Ishikawa (cell line): ENCODE measurements around the gene CFAP92.

Experiments
- CEBPB ChIP-seq: IDR thresholded peaks from 2 replicates; pipeline ENCODE4 v1.6.1; 2012
- CREB1 ChIP-seq: IDR thresholded peaks from 2 replicates; pipeline ENCODE4 v1.6.1; 2012; ENCODE audit warnings: low read depth
- EGR1 ChIP-seq: IDR thresholded peaks from 2 replicates; pipeline ENCODE4 v1.6.1; 2012
- EP300 ChIP-seq: IDR thresholded peaks from 2 replicates; pipeline ENCODE4 v1.6.1; 2012; ENCODE audit warnings: borderline replicate concordance
- FOXM1 ChIP-seq: IDR thresholded peaks from 2 replicates; pipeline ENCODE4 v1.6.1; 2012; ENCODE audit warnings: low read depth, borderline replicate concordance
- NFIC ChIP-seq: IDR thresholded peaks from 2 replicates; pipeline ENCODE4 v1.6.1; 2012
- RAD21 ChIP-seq: IDR thresholded peaks from 2 replicates; pipeline ENCODE4 v1.6.1; 2012; ENCODE audit warnings: low read depth
- TAF1 ChIP-seq: IDR thresholded peaks from 2 replicates; pipeline ENCODE4 v1.6.1; 2012; ENCODE audit warnings: low read depth, mild to moderate bottlenecking
- TCF12 ChIP-seq: IDR thresholded peaks from 2 replicates; pipeline ENCODE4 v1.6.1; 2012; ENCODE audit warnings: low read depth
- TEAD4 ChIP-seq: IDR thresholded peaks from 2 replicates; pipeline ENCODE4 v1.6.1; 2012
- USF1 ChIP-seq: IDR thresholded peaks from 2 replicates; pipeline ENCODE4 v1.6.1; 2012
- YY1 ChIP-seq: IDR thresholded peaks from 2 replicates; pipeline ENCODE4 v1.6.1; 2012; ENCODE audit warnings: low read depth
- ZBTB7A ChIP-seq: IDR thresholded peaks from 2 replicates; pipeline ENCODE4 v1.6.1; 2012; ENCODE audit warnings: low read depth
- TF ChIP-seq, protein P1 (sequence below): IDR thresholded peaks from 2 replicates; pipeline ENCODE4 v1.6.1; 2012
- TF ChIP-seq, protein P2 (sequence below): IDR thresholded peaks from 2 replicates; pipeline ENCODE4 v1.6.1; 2012; ENCODE audit warnings: low read depth, mild to moderate bottlenecking

The CFAP92 gene

GRCh38 chr3:128994173-128994512 is 267 bp upstream of the CFAP92 start:
- no peak for TF ChIP-seq ZBTB7A
- TF ChIP-seq TAF1: no peak
- TF ChIP-seq TCF12: no peak
- no peak for TF ChIP-seq EGR1
- TF ChIP-seq, protein P1, sequence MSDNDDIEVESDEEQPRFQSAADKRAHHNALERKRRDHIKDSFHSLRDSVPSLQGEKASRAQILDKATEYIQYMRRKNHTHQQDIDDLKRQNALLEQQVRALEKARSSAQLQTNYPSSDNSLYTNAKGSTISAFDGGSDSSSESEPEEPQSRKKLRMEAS: no peak
- TF ChIP-seq CREB1: no peak
- no peak for TF ChIP-seq USF1
- TF ChIP-seq TEAD4: no peak
- no peak for TF ChIP-seq YY1
- no peak for TF ChIP-seq FOXM1
- TF ChIP-seq, protein P2, sequence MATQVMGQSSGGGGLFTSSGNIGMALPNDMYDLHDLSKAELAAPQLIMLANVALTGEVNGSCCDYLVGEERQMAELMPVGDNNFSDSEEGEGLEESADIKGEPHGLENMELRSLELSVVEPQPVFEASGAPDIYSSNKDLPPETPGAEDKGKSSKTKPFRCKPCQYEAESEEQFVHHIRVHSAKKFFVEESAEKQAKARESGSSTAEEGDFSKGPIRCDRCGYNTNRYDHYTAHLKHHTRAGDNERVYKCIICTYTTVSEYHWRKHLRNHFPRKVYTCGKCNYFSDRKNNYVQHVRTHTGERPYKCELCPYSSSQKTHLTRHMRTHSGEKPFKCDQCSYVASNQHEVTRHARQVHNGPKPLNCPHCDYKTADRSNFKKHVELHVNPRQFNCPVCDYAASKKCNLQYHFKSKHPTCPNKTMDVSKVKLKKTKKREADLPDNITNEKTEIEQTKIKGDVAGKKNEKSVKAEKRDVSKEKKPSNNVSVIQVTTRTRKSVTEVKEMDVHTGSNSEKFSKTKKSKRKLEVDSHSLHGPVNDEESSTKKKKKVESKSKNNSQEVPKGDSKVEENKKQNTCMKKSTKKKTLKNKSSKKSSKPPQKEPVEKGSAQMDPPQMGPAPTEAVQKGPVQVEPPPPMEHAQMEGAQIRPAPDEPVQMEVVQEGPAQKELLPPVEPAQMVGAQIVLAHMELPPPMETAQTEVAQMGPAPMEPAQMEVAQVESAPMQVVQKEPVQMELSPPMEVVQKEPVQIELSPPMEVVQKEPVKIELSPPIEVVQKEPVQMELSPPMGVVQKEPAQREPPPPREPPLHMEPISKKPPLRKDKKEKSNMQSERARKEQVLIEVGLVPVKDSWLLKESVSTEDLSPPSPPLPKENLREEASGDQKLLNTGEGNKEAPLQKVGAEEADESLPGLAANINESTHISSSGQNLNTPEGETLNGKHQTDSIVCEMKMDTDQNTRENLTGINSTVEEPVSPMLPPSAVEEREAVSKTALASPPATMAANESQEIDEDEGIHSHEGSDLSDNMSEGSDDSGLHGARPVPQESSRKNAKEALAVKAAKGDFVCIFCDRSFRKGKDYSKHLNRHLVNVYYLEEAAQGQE: no peak
- no peak for TF ChIP-seq EP300
- no peak for TF ChIP-seq NFIC
- no peak for TF ChIP-seq CEBPB
- no peak for TF ChIP-seq RAD21

DNA sequence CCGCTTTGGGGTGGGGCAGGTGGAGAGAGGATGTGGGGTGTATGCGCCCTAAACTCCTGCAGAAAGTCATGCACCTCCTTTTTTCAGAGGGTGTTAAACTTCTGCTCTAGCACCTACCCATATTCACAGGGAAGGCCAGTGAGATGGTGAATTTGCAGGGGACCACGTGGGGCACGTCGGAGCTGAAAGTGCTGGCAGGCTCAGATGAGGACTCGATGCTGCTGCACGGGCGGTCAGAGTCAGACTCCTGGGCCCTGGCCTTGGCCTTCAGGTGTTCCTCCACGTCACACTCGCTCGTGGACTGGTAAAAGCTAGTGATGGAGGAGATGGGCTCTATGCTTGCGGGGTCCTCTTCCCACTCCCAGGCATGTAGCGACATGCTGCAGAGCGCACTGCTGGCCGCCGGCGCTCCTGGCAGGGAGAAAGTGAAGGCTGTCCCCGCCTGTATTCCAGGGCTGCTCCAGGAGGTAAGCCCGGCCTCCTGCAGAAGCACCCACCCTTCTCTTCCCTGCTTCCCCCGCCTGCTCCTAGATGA is 883 bp downstream of the CFAP92 start:
- TF ChIP-seq TCF12 (no peak), EP300 (no peak), TEAD4 (no peak), EGR1 (no peak), YY1 (no peak), NFIC (no peak), CEBPB (no peak), RAD21 (no peak), TAF1 (no peak), ZBTB7A (no peak), CREB1 (no peak), USF1 (no peak), FOXM1 (no peak)
- TF ChIP-seq, protein P1: no peak
- TF ChIP-seq, protein P2: no peak

GRCh38 chr3:128991355-128991895 is 2.5 kb downstream of the CFAP92 start:
- TF ChIP-seq TCF12 (no peak), TEAD4 (no peak), RAD21 (no peak), NFIC (no peak), YY1 (no peak), EP300 (no peak), CREB1 (no peak), CEBPB (no peak), USF1 (no peak), EGR1 (no peak), FOXM1 (no peak), ZBTB7A (no peak), TAF1 (no peak)
- TF ChIP-seq, protein P1: no peak
- TF ChIP-seq, protein P2: no peak

- no peak for TF ChIP-seq CREB1
These were observed 5.6 kb downstream of the CFAP92 start for GRCh38 chr3:128988286-128988685.
